AG20443 (cell line): ENCODE data around the gene HEATR1.

Experiments
- DNase-seq: peaks from one replicate; pipeline ENCODE4 v3.0.0; 2012; ENCODE audit warnings: low spot score, mixed read lengths

Gene HEATR1

GRCh38 chr1:236536540-236536939, 67.8 kb downstream of the HEATR1 start:
- no peak for DNase-seq

GRCh38 chr1:236535662-236536161, 68.6 kb downstream of the HEATR1 start:
- DNase-seq, result no peak

- no peak for DNase-seq
Observed at GRCh38 chr1:236535190-236535589, 69.1 kb downstream of the HEATR1 start.

GRCh38 chr1:236534151-236534651, 70.1 kb downstream of the HEATR1 start:
- peak; percentile 62 for DNase-seq

- DNase-seq, result no peak
Observed at GRCh38 chr1:236532850-236533249, 71.5 kb downstream of the HEATR1 start.

GRCh38 chr1:236530959-236531358, 73.4 kb downstream of the HEATR1 start:
- no peak for DNase-seq

- DNase-seq, result no peak
Observed at GRCh38 chr1:236530286-236530685, 74.0 kb downstream of the HEATR1 start.

- DNase-seq, result no peak
Observed at GRCh38 chr1:236526079-236526478, 78.2 kb downstream of the HEATR1 start.

- DNase-seq, result no peak
Observed at GRCh38 chr1:236524895-236525184, 79.5 kb downstream of the HEATR1 start.

GRCh38 chr1:236524142-236524894, 80.0 kb downstream of the HEATR1 start:
- peak; percentile 76 for DNase-seq

GRCh38 chr1:236523704-236524141, 80.6 kb downstream of the HEATR1 start, which contains the start of gene LGALS8:
Gene LGALS8, plus strand, starts transcription at chr1:236523982. Its CDS starts 2,089 bp downstream, at chr1:236526071.
- peak; percentile 94 for DNase-seq

GRCh38 chr1:236522937-236523703, 81.2 kb downstream of the HEATR1 start:
- DNase-seq, result no peak

GRCh38 chr1:236520445-236521005, 83.8 kb downstream of the HEATR1 start:
- DNase-seq, result no peak

- DNase-seq, result no peak
Observed at GRCh38 chr1:236518322-236518721, 86.0 kb downstream of the HEATR1 start.

GRCh38 chr1:236516929-236517704, 87.2 kb downstream of the HEATR1 start:
- peak; percentile 48 for DNase-seq

GRCh38 chr1:236515443-236515958, 88.8 kb downstream of the HEATR1 start:
- no peak for DNase-seq

- DNase-seq, result no peak
Observed at GRCh38 chr1:236514703-236515442, 89.4 kb downstream of the HEATR1 start.

- no peak for DNase-seq
Observed at GRCh38 chr1:236511735-236512418, 92.4 kb downstream of the HEATR1 start.

- no peak for DNase-seq
Observed at GRCh38 chr1:236509647-236510401, 94.5 kb downstream of the HEATR1 start.

GRCh38 chr1:236509203-236509602, 95.1 kb downstream of the HEATR1 start:
- DNase-seq, result no peak
